ENCODE data around the gene WNT7A.

The WNT7A gene

GRCh38 chr3:13798401-13798800, 81.5 kb downstream of the WNT7A start:
- no peak for TF ChIP-seq CTCF (conservative IDR thresholded peaks at IDR 0.05; ENCODE audit: low read depth, low read length)
- no peak for DNase-seq (ENCODE audit: low read depth)
- H3K4me3 ChIP-seq (ENCODE audit: low read depth, low read length), result no peak overlapping the region

GRCh38 chr3:13796701-13797460, 83.0 kb downstream of the WNT7A start:
- DNase-seq (ENCODE audit: low read depth), result no peak
- no peak for TF ChIP-seq CTCF (conservative IDR thresholded peaks at IDR 0.05; ENCODE audit: low read depth, low read length)
- no peak overlapping the region for H3K4me3 ChIP-seq (ENCODE audit: low read depth, low read length)

- no peak for TF ChIP-seq CTCF (conservative IDR thresholded peaks at IDR 0.05; ENCODE audit: low read depth, low read length)
- no peak for DNase-seq (ENCODE audit: low read depth)
- H3K4me3 ChIP-seq (ENCODE audit: low read depth, low read length), result no peak overlapping the region
Measured at GRCh38 chr3:13795816-13796215, 84.1 kb downstream of the WNT7A start.

- no peak for TF ChIP-seq CTCF (conservative IDR thresholded peaks at IDR 0.05; ENCODE audit: low read depth, low read length)
- H3K4me3 ChIP-seq (ENCODE audit: low read depth, low read length), result no peak overlapping the region
- DNase-seq (ENCODE audit: low read depth), result no peak
Measured at GRCh38 chr3:13794322-13794721, 85.5 kb downstream of the WNT7A start.

GRCh38 chr3:13793451-13793850, 86.4 kb downstream of the WNT7A start:
- DNase-seq (ENCODE audit: low read depth), result no peak
- no peak for TF ChIP-seq CTCF (conservative IDR thresholded peaks at IDR 0.05; ENCODE audit: low read depth, low read length)
- no peak overlapping the region for H3K4me3 ChIP-seq (ENCODE audit: low read depth, low read length)

GRCh38 chr3:13792512-13793371, 87.1 kb downstream of the WNT7A start:
- DNase-seq (ENCODE audit: low read depth), result no peak
- no peak overlapping the region for H3K4me3 ChIP-seq (ENCODE audit: low read depth, low read length)
- TF ChIP-seq CTCF (conservative IDR thresholded peaks at IDR 0.05; ENCODE audit: low read depth, low read length), result no peak

Data from choroid plexus epithelial cell (primary cell).